ENCODE data around the gene PRKCZ.
"Not testable (repeated sequence)": the region's sequence is repeated elsewhere in the genome, so short reads cannot be mapped to it uniquely, and the experiment has no call there.

Gene PRKCZ

DNA sequence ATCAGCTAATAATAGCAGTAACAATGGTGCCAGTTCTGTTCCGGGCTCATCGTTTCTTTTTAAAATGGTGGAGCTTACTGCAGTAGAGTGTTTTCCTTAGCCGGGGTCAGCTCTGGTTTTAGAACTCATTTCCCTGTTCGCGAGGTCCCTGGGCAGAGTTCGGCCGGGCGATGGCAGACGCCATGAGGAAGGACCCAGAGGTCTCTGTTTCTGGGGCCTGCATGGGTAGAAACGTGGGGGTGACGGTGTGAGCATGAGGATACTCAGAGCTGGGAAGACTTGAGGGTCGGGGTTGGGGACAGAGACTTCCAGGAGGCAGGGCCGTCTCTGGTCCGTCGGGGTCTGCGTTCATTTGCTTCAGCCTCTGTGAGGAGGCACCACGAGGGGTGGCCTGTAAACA lies 38.8 kb downstream of the PRKCZ start:
- Histone ChIP-seq H3K27me3 (ENCODE audit: control insufficient read depth, insufficient read depth, low read length) (no peaks in the 10 kb centered on the region), H3K9ac (ENCODE audit: low read depth, low read length) (no peak overlapping the region), H3K27ac (ENCODE audit: low read depth, low read length) (no peak overlapping the region)

GRCh38 chr1:2090216-2090890 lies 40.1 kb downstream of the PRKCZ start:
- H3K36me3 ChIP-seq (ENCODE audit: control insufficient read depth, insufficient read depth, low read length): peaks cover 4% of the 10 kb centered on the region; the same call in 1 of the 2 replicates
- H3K4me3 ChIP-seq (ENCODE audit: low read depth, low read length): no peak overlapping the region
- H3K4me1 ChIP-seq (ENCODE audit: control insufficient read depth, insufficient read depth, low read length): peaks cover 4% of the 10 kb centered on the region
- no peaks in the 10 kb centered on the region for H3K27me3 ChIP-seq (ENCODE audit: control insufficient read depth, insufficient read depth, low read length)
- H3K27ac ChIP-seq (ENCODE audit: low read depth, low read length): no peak overlapping the region
- no peaks in the 10 kb centered on the region for H3K9me3 ChIP-seq (ENCODE audit: control insufficient read depth, insufficient read depth, low read length)
- H3K9ac ChIP-seq (ENCODE audit: low read depth, low read length): no peak overlapping the region

More for the DNA sequence above, 38.8 kb downstream of the PRKCZ start:
- H3K4me3 ChIP-seq (ENCODE audit: low read depth, low read length): no peak overlapping the region
- H3K4me1 ChIP-seq (ENCODE audit: control insufficient read depth, insufficient read depth, low read length): peaks cover 4% of the 10 kb centered on the region
- no peaks in the 10 kb centered on the region for H3K9me3 ChIP-seq (ENCODE audit: control insufficient read depth, insufficient read depth, low read length)
- peaks cover 4% of the 10 kb centered on the region; the same call in 1 of the 2 replicates for H3K36me3 ChIP-seq (ENCODE audit: control insufficient read depth, insufficient read depth, low read length)

DNA sequence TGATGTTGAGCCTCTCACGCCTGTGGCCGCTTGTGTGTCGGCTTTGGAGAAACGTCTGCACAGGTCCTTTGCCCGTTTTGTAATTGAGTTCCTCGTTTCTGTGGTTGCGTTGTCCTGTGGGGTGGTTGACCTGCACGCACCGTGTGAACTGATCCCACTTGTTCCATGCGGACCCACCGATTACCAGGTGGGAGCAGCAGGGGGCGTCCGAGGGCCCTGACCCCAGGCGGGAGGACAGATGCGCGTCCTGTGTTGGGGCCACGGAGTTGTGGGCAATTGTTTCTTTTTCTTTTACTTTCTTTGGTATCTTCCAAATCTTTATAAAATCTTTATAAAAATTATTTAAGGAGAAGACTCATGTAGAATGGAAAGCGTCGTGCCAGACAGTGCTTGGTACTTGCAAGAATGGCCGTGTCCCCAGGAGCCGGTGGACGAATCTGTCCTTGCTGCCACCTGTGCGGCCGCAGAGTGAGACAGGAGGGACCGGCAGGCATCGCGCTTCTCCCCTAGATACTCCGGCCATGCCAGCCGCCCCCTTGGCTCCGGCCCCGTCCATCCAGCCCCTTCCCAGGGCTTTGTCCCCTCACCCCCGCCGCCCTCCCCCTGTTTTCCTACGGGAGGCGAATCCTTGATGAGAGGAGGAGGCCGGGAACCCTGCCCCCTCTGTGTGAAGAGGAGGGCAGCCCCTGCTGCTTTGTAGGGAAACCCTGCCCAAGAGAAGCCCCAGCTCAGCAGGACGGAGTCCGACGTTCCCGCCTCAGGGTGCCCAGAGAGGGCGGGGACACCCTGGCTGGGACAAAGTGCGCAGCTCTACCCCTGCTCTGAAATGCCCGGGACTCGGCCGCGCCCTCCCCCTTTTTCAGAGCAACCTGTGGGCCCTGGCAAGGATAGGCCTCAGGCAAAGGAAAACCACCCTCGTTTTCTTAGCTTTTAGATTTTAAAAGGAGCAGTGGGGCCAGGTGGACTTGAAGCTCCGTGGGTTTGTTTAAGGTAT lies 41.7 kb downstream of the PRKCZ start:
- H3K9me3 ChIP-seq (ENCODE audit: control insufficient read depth, insufficient read depth, low read length): no peaks in the 10 kb centered on the region
- no peak overlapping the region for H3K9ac ChIP-seq (ENCODE audit: low read depth, low read length)

GRCh38 chr1:2093055-2093454 lies 42.8 kb downstream of the PRKCZ start:
- Histone ChIP-seq H3K4me3 (ENCODE audit: low read depth, low read length) (no peak overlapping the region), H3K9me3 (ENCODE audit: control insufficient read depth, insufficient read depth, low read length) (no peaks in the 10 kb centered on the region), H3K27ac (ENCODE audit: low read depth, low read length) (no peak overlapping the region), H3K27me3 (ENCODE audit: control insufficient read depth, insufficient read depth, low read length) (no peaks in the 10 kb centered on the region), H3K9ac (ENCODE audit: low read depth, low read length) (no peak overlapping the region), H3K36me3 (ENCODE audit: control insufficient read depth, insufficient read depth, low read length) (peaks cover 7% of the 10 kb centered on the region), H3K4me1 (ENCODE audit: control insufficient read depth, insufficient read depth, low read length) (peaks cover 4% of the 10 kb centered on the region)

More for the DNA sequence above, 41.7 kb downstream of the PRKCZ start:
- no peaks in the 10 kb centered on the region for H3K27me3 ChIP-seq (ENCODE audit: control insufficient read depth, insufficient read depth, low read length)
- peaks cover 4% of the 10 kb centered on the region; the same call in 1 of the 2 replicates for H3K36me3 ChIP-seq (ENCODE audit: control insufficient read depth, insufficient read depth, low read length)
- H3K4me3 ChIP-seq (ENCODE audit: low read depth, low read length): no peak overlapping the region
- H3K27ac ChIP-seq (ENCODE audit: low read depth, low read length): peak overlapping the region; percentile 6
- H3K4me1 ChIP-seq (ENCODE audit: control insufficient read depth, insufficient read depth, low read length): peaks cover 4% of the 10 kb centered on the region

DNA sequence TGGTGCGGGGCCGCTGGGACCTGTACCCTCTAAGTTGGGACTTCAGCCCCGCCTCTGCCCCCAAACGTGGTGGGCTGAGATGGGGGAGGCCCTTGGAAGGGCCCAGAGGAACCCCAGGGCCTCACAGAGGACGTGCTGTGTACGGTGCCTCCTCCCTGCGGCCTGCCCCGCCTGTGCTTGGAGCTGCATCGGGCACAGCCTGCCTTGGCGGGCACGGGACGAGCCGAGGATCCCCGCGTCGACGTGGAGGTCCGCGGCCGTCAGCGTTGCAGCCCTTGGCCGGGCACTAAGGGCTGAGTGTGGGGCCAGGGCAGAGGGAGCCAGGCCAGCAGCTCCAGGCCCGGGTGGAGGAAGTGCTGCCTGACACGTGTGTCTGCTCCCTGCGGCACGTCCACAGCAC lies 43.4 kb downstream of the PRKCZ start:
- no peak overlapping the region for H3K27ac ChIP-seq (ENCODE audit: low read depth, low read length)
- no peaks in the 10 kb centered on the region for H3K9me3 ChIP-seq (ENCODE audit: control insufficient read depth, insufficient read depth, low read length)
- H3K4me1 ChIP-seq (ENCODE audit: control insufficient read depth, insufficient read depth, low read length): peaks cover 4% of the 10 kb centered on the region
- H3K27me3 ChIP-seq (ENCODE audit: control insufficient read depth, insufficient read depth, low read length): no peaks in the 10 kb centered on the region
- H3K9ac ChIP-seq (ENCODE audit: low read depth, low read length): no peak overlapping the region
- H3K36me3 ChIP-seq (ENCODE audit: control insufficient read depth, insufficient read depth, low read length): peaks cover 10% of the 10 kb centered on the region
- no peak overlapping the region for H3K4me3 ChIP-seq (ENCODE audit: low read depth, low read length)

- H3K27me3 ChIP-seq (ENCODE audit: control insufficient read depth, insufficient read depth, low read length); H3K4me3 ChIP-seq (ENCODE audit: low read depth, low read length); H3K4me1 ChIP-seq (ENCODE audit: control insufficient read depth, insufficient read depth, low read length); H3K9ac ChIP-seq (ENCODE audit: low read depth, low read length); H3K9me3 ChIP-seq (ENCODE audit: control insufficient read depth, insufficient read depth, low read length); H3K27ac ChIP-seq (ENCODE audit: low read depth, low read length); H3K36me3 ChIP-seq (ENCODE audit: control insufficient read depth, insufficient read depth, low read length): not testable (repeated sequence)
Measured at GRCh38 chr1:2094269-2095158, 44.3 kb downstream of the PRKCZ start.

GRCh38 chr1:2095394-2095793 lies 45.2 kb downstream of the PRKCZ start:
- Histone ChIP-seq H3K27me3 (ENCODE audit: control insufficient read depth, insufficient read depth, low read length) (no peaks in the 10 kb centered on the region), H3K9me3 (ENCODE audit: control insufficient read depth, insufficient read depth, low read length) (no peaks in the 10 kb centered on the region), H3K27ac (ENCODE audit: low read depth, low read length) (no peak overlapping the region), H3K4me3 (ENCODE audit: low read depth, low read length) (no peak overlapping the region), H3K4me1 (ENCODE audit: control insufficient read depth, insufficient read depth, low read length) (peaks cover 4% of the 10 kb centered on the region), H3K36me3 (ENCODE audit: control insufficient read depth, insufficient read depth, low read length) (peaks cover 9% of the 10 kb centered on the region), H3K9ac (ENCODE audit: low read depth, low read length) (no peak overlapping the region)

- Histone ChIP-seq H3K27me3 (ENCODE audit: control insufficient read depth, insufficient read depth, low read length) (no peaks in the 10 kb centered on the region), H3K27ac (ENCODE audit: low read depth, low read length) (no peak overlapping the region), H3K4me1 (ENCODE audit: control insufficient read depth, insufficient read depth, low read length) (peaks cover 4% of the 10 kb centered on the region), H3K36me3 (ENCODE audit: control insufficient read depth, insufficient read depth, low read length) (peaks cover 9% of the 10 kb centered on the region), H3K9me3 (ENCODE audit: control insufficient read depth, insufficient read depth, low read length) (no peaks in the 10 kb centered on the region), H3K4me3 (ENCODE audit: low read depth, low read length) (no peak overlapping the region), H3K9ac (ENCODE audit: low read depth, low read length) (no peak overlapping the region)
Measured at GRCh38 chr1:2095981-2096736, 45.9 kb downstream of the PRKCZ start.

DNA sequence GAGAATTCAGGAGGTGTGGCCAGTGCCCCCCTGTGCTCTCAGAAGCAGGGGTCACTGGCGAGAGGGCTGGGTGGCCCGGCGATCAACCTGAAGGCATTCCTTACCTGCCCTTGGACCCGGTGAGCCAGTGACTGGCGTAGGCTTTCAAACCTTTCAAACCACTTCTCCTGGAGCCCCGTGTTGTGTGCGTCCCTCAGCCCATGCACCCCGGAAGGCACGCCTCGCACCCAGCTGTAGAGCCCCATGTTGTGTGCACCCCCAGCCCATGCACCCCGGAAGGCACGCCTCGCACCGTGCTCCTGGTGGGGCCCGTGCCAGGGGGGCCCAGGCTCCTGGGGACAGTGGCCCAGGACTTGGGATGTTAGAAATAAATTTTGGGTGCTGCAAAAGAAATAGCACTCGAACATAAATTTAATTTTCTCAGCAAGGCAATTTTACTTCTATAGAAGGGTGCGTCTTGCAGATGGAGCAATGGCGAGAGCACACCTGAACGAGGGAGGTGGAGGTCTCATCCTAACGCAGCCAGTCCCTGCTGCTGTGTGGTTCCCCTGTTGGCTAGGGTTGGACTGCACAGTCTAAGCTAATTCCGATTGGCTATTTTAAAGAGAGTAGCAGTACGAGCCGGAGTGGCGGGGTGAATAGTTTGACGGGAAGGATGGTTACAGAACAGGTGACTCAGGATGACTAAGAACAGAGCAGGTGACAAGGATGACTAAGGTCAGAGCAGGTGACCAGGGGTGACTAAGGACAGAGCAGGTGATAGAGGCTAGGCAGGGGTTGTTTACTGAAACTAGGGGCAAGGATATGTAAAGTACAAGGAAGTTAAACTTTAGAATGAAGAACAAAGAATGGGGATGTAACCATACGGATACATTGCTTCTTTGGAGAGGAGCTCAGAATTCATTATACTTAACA lies 47.4 kb downstream of the PRKCZ start:
- H3K4me3 ChIP-seq (ENCODE audit: low read depth, low read length): no peak overlapping the region
- H3K27me3 ChIP-seq (ENCODE audit: control insufficient read depth, insufficient read depth, low read length): no peaks in the 10 kb centered on the region
- no peaks in the 10 kb centered on the region for H3K9me3 ChIP-seq (ENCODE audit: control insufficient read depth, insufficient read depth, low read length)
- H3K27ac ChIP-seq (ENCODE audit: low read depth, low read length): no peak overlapping the region
- H3K36me3 ChIP-seq (ENCODE audit: control insufficient read depth, insufficient read depth, low read length): peaks cover 16% of the 10 kb centered on the region
- no peak overlapping the region for H3K9ac ChIP-seq (ENCODE audit: low read depth, low read length)
- no peaks in the 10 kb centered on the region; the same call in 1 of the 2 replicates for H3K4me1 ChIP-seq (ENCODE audit: control insufficient read depth, insufficient read depth, low read length)
